Esophagus muscularis mucosa (tissue), 4 donors: ENCODE data around the gene PRR14.

Source experiments
- CTCF ChIP-seq, 3 experiments: fragments of 200-600 bp in 2 of 3; fragments of 450-650 bp in 1 of 3; sonication (generic) in 2 of 3; IDR thresholded peaks; one replicate each; pipeline ENCODE4 v1.5.1; 2017 to 2019; ENCODE audit warnings: antibody characterized with exemption in 3 of 3, mild to moderate bottlenecking in 2 of 3, moderate library complexity in 1 of 3
- EP300 ChIP-seq: sonication (generic); formaldehyde crosslinking; IDR thresholded peaks from one replicate; pipeline ENCODE4 v1.6.1; 2017; ENCODE audit warnings: antibody characterized with exemption
- POLR2A ChIP-seq: fragments of 450-650 bp; IDR thresholded peaks from one replicate; pipeline ENCODE4 v1.6.1; 2017; ENCODE audit warnings: antibody characterized with exemption, moderate library complexity, mild to moderate bottlenecking, low read depth

GRCh38 chr16:30602616-30603277 is 48.0 kb upstream of the PRR14 start:
- no peak for TF ChIP-seq CTCF (IDR thresholded peaks at IDR 0.05)
- TF ChIP-seq POLR2A, result no peak
- TF ChIP-seq EP300, result no peak
